GM11168 (cell line): ENCODE results near the gene COLEC12.

ENCODE experiments used
- in situ Hi-C: fragments of 300-500 bp; cut with MboI; formaldehyde crosslinking; loops from one replicate; pipeline ENCODE4 v1.12.0; 2022; ENCODE audit warnings: low sequenced_read_pairs; ENCODE audit not compliant: unreplicated experiment

COLEC12 gene

DNA sequence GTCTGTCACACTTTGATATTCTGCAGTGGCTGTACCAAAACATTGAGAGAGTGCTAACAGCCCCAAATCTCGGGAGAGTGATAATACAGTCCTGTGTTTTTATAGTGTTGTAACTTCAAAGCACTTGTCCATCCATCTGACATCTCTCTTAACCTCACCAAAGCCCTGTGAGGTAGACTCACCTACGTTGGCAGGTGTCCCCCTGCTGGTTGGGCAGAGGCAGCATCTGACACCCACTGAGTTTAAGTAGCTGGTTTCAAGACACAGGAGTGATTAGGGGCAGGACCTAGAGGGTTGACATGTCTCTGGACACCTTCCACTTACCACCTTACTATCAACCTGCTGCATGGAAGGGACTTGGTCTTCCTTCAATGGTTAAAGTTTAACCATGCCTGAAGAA lies 22.9 kb downstream of the COLEC12 start:
- in situ Hi-C loops: no loop called here

DNA sequence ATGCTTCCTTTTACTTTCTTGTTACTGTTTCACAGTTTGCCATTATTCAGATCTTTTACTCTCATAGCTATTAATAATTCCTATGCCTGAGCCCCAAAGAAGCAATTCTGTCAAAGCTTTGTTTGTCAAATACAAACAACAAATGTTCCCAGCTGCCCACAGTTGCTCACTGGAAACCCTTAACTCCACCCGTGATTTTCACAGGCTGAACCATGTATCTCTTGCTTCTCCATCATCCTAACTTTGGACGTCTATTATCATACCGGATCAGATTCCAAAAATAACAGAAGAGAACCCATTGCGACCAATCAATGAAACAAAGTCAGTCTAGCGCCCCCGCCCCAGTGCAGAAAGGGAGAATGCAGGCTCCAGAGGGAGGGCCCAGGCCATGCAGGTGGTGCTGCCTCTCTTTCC lies 24.2 kb downstream of the COLEC12 start:
- in situ Hi-C loops: no loop called here

DNA sequence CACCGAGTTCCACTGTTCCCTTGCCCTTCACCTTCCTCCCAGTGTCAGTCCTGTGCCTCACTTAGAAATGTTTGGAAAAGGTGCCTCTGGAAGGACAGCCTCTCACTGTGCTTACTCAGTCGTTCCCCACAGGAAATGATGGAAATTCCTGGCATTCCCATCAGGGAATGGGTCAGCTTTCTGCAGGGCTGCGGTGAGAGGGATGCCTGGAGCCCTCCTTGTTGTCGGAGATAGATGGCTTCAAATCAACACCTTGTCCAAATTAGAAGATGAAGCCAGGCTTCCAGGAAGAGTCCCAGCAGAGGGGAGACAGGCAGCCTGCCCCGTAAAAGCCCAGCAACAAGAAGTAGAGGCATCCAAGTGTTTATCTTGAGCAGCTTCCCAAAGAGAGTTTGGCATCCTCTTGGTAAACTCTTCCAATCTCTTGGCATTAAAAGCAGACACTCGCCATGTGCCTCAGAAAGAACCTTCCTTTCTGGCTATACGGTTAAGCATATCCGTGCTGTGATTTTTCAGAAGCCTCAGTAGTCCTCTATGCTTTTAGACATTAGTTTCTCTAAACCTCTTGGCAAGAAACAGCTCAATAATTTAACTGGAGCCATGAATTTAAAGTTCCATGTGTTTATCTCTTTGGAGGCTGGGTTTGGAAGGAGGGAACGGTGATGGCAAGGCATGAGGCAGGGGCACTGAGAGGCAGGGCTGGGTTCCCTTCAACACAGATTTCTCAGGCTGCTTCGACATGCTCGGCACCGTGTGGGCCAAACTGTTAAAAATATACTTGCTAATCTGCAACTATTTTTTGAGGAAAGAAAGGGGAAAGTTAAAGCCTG lies 25.1 kb downstream of the COLEC12 start:
- in situ Hi-C loops: no loop called here

DNA sequence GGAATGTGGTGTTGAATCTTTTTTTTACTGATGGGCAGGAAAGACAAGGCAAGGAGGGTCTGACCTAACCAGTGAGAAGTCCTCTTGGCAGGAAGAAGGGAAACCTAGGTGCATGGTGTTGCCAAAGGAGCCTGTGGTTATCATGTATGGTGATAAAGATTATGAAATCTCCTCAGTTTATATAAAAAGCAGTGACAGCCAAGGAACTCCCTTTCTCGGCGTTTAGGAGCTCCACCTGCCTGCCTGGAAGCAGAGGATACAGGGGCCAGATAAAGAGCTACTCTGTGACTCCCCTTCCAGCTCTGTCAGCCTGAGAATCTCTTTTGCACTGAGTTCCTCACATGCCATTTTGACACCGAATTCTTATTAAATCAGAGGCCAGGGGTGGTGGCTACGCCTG lies 26.1 kb downstream of the COLEC12 start:
- in situ Hi-C loops: no loop called here

DNA sequence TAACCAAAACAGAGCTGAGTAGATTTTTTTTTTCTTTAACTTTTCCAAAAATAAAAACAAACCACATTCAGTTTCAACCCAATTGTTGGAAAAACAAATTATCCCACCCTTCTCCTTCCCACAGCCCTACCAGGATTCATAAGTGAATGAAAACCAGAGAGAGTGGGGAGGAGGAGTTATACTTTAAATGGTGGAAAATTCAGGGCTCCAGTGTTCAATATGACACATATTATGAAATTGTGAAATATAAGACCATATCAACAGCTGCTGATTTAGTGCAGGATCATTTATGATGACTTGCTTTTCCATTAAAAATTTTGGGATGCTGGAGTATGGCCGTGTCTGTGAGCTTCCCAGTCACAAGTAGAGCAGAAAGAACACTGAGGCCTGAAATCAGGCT lies 26.7 kb downstream of the COLEC12 start:
- in situ Hi-C loops: no loop called here

DNA sequence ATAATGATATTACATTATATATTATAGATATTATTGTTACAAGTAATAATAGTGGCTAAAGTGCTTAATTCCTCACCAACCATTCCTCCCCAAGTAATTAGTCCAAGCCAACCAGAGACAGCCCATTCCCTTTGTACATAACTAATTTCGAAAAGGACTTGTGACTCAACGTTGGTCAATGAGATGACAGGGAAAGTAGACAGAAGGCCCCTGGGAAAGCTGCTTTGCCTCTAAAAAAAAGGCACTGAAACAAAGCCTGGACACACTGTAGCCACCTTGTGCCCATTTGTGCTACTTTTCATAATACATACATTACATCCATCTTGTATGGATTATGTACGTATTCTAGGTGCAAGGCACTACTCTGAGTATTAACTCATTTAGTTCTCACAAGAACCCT lies 28.8 kb downstream of the COLEC12 start:
- in situ Hi-C loops: no loop called here

DNA sequence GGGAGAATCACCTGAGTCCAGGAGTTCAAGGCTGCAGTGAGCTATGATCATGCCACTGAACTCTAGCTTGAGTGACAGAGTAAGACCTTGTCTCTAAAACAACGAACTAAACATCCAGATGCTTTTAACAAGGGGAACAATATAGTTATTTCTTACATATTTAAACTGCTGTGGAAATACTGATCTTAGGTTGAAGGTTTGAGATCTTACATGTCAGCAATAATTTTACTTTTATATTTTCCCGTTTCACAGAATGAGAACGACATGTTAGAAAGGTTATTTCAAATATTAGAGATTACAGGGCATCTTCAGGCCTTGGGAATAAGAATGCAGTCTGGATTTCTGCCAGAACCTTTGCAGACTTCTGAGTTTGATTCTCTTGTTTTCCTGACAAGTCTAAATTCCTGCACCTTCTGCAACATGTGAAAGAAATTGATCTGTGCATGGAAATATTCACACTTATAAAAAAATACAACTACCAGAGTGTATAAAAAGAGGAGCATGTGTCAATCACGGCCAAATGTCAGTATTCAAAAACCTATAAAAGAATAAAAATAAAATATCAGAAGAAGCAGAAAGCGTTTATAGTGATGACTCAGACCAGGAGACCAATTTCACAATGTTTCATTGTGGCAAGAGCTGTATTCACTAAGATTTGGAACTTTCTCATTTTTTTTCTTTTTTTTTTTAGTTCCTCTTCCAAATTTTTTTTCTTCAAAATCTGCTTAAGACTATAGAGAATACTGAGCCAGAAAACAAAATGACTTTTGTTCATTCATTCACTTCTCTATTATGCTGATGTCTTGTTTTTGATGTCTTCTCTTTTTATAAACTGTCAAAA lies 29.6 kb downstream of the COLEC12 start:
- in situ Hi-C loops: no loop called here

DNA sequence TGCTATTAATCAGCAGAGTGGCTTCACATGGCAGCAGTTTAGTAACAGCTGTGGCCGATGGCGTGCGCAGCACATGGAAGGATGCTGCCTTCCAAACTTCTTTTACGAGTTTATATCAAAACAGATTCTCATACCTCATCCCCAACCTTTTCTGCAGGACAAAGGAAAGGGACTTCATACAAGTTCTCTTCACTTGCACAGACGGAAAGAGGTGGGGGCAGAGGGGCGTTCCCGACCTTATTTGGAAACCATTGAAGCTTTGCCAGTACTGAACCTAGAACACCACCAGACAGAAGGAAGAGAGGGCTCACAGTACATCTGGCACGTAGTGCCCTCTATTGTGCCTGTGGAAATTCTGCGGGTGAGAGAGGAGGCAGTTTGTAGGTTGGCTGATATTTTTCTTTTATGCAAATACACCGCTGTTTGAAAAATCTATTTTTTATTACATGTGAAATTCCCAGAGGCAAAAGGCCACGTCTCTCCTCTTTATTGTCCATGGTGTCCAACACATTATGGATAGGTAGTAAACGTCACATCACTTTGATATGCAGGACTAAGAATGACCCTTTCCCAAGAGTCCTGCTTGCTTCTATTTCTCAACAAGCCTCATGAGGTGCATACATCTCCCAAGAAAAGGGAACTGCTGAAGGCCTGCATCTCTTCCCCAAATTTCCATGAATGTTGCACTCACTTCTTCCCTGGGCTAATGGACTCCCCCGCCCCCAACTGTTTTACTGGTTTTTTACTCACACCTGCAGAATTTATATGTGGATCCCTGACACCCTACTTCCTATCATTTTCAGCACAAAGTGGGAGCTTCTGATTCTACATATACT lies 31.3 kb downstream of the COLEC12 start:
- in situ Hi-C loops: no loop called here

DNA sequence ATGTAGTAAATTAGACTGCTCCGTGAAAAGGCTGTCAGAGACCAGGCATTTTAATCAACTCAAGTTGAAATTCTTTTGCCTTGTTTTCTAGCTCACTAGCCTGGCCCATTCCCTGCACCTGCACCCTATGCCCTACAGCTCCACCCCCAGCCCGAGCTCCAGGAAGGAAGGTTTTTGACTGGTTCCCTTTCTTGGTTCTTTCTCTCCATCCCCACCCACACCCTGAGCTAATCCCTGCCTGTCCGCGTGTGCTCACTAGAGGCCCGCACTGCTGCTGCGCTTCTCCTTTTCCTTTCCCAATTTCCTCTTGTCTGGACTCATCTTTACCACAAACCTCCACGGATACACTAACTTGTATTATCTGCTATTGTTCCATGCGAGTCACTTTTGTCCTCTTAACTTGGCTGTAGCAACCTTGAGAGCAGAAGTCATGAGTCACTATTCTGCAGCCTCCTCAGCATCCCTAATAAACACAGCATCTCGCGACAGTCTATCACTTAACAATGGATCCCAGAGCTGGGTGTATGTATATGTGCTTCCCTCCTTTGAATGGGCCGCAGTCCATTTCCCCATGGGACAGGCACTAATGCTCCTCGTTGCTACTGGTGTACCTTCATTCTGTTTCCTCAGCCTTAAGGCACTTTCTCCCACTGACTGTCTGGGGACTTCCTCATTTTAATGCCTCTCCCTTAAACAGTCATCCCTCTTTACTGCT lies 36.5 kb downstream of the COLEC12 start:
- in situ Hi-C loops: no loop called here

DNA sequence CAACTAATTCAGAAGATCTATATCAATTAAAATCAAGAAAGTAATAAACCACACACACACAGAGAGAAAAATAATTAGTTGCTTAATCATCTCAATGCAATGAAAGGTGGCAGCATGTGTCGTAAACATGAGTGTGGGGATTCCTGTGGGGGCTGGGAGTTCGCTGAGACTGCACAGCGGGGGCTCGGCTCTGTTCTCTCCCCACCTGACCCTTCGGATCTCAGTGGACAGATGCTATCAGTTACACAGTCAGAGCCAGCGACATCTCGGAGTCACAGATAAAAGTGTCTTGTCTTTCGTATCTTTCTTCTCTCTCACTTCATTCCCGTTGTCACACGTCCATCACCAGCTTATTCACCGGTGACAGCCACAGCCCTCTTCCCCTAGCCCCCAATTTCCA lies 37.1 kb downstream of the COLEC12 start:
- in situ Hi-C loops: no loop called here

DNA sequence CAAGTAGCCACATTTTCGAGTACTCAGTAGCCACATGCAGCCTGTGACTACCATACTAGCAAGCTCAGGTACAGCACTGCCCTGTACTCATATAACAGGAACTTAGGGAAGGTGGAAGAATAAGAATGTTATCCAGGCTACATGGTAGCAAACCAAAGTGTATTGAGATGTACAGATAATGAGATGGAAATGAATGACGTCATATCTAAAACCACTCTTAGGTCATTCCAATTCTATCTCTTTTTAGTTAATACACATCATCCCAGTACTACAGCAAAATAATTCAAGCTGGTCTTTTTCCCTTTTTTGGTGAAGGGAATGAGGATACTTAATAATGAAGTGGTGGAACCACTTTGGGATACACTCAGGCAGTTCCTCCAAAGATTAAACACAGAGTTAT lies 38.7 kb downstream of the COLEC12 start:
- in situ Hi-C loops: no loop called here

DNA sequence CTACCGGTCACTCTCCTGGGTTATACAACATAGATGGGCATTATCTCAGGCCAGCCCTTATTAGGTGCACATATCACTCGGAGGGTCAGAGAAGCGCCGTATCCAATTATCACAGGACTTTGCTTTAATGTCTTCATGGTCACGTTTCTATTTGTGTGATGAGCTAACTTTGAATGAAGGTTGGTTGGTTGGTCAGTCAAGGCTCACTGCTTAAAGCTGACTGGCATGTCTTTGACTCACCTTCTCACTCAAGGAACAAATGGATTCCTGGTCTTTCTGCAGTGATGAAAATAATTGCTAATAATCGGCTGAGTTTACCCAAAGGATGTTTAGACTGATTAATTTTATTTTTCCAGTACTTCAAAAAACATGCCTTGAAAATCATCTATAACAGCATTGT lies 39.7 kb downstream of the COLEC12 start:
- in situ Hi-C loops: no loop called here

DNA sequence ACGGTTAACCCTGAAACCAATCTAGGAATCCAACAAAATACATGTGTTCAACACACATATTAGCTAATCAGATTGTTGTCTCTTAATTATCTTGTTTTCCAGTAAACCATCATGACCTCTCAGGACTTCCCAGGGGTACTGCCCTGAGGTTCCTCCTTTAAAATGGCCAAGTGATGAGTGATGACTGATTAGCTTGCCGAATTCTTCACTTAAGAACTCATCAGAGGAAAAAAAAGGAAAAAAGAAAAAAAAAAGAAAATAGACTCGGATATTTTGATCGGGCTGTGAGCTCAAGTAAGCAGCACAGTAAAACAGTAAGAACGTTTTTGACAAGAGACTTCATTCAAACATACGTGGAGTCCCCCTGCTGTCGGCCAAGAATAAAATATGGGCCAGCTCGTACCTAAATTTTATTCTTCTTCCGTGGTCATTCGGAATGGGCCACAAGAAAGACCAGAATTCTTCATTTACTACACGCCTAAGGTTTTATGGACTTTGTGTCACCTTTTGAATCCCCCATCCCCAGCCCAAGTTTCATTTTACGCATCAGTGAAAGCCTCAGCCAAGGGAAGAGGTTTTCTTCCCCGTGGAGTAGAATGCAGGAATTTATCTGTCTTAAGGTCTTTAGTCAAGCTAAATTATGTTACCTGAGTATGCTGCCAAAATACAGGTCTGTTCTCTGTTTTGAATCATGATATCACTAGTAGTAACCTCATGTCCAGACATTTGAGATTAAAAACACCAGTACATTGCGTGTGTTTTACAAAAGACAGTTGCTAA lies 40.5 kb downstream of the COLEC12 start:
- in situ Hi-C loops: no loop called here

DNA sequence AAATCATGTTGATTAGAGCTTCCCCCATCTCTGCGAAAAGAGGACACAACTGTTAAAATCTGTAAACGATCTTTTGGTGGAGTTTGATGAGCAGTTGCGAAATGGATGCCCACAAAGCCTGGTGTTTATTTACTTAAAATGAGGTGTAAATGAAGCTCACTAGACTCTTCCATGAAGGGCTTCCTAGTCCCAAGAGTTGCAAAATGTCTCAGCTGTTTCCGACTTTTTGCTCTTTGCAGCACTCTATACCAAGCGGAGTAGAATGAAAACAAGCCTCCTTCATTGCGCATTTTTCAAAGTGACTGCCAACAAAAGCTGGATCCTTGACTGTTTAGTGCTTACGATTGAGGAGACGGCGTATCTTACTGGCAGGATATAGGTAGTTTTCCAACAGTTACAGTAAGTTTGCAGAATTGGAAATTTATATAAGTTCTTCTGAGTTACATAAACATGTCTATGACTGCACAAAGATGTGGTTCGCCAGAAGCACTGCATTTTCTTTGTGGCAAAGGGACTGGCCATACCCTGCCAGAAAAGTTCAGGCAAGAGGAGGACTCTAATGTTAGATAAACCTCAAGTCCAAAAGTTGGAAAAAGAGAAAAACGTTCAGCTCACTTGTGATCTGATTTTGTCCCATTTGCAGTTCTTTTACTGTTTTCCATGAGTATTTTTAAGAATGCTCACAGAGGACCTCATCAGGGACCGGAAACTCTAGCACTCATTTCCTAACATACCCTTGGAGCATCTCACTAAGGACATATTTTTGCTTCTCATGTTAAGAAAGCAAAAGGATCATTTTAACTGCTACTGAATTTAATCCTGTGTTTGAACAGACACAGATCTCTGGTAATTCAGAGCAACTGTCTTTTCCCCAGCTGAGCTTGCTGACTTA lies 42.7 kb downstream of the COLEC12 start:
- in situ Hi-C loops: no loop called here

DNA sequence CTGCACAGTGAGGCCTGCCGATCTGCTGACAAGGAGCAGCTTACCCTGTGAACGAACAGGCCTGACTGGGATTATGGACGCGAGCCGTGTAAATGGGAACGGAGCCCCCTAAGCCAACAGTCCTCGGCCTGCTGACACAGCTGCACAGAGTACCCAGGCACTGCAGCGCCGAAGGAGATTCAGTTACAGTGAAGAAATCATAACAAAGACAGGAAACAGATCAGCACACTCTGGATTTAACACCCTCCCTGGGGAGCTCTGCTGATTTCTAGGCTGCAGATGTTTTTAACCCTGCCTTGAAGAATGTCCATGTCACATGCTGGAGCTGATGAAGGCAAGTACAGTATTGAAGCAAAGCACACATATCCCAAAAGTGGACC lies 43.4 kb downstream of the COLEC12 start:
- in situ Hi-C loops: no loop called here

DNA sequence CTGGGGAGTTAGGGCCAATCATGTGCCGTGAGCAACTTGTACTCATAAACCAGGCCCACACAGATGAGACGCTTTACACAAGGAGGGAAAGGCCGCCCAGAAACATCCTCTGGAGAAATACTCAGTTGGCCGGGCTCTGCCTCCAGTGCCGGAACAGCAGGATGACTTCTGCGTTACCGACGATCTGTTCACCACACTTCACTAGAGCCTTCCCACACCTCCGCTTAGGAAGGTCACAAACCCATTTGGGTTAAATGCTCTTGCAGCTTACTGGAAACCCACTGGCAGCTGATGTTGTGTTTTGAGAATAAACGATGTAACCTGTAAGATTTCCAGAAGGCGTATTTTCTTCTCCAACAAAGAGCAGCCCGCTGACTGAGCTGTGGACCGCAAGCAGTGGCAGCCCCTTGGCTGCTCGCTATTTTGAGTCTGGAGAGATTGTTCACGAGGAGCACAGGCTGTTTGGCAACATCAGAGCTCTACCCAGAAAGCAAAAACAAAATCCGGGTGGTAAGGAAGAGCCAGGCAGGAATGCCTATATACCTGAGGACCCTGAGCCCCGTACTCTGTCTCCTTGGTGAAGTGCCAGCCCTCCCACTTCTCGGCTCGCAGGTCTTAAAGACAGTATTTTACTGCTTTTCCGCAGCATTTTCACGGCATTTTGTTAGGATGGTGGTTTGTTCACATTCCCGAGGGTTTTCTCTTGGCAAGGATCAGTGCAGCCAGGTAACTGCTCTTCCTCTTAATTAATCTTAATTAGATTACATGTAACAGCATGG lies 44.0 kb downstream of the COLEC12 start:
- in situ Hi-C loops: no loop called here

DNA sequence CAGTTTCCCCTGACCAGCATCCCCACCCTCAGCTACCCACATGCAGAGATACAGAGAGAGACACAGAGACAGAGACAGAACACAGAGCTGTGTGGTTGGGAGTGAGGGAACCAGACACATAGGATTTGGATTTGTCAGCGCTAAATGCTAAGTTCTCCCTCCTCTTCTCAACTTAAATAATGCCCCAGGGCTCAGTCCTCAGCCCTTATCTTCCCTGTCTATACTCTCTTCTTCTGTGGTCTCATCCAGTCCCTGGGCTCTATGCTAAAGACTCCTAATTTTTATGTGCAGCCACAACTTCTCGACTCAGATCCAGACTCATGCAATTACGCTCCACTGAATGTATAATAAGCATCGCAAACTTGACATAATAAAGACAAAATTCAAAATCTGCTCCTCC lies 47.1 kb downstream of the COLEC12 start:
- in situ Hi-C loops: no loop called here

DNA sequence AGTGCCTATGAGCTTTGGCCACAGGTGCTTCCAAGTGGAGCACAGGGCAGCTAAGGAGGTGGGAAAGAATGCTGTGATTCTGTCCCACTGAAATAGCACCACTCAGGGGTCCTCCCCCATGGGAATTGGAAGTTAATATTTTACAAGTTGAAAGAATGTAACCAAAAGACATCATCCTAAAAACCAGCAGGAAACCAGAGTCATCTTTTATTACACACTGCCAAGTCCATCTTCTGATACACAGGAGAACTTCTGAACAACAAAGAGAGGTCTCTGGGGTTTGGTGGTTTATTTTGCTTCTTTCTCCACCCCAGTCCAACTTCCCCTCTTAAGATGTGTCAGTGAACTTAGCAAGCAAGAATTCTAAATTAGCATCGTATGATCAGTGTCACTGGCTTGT lies 47.7 kb downstream of the COLEC12 start:
- in situ Hi-C loops: no loop called here
